Naive thymus-derived CD4-positive, alpha-beta T cell (primary cell): ENCODE data around the gene HUS1B. TPM values are rescaled to one million over a fixed set of nuclear protein-coding genes. Genes with fewer than 3 reads are reported as not detected.

ENCODE experiments used
- ATAC-seq: fragments of 150-1000 bp; cut with Tn5 transposase; 2 replicates; pipeline ENCODE4 v1.10.0; 2021; ENCODE audit warnings: mild to moderate bottlenecking, moderate library complexity
- CTCF ChIA-PET: fragments of 350-600 bp; sonication (Branson Sonifier 250); formaldehyde crosslinking; loops from one replicate; lab custom pipeline; 2021; ENCODE audit warnings: antibody characterized with exemption; lab: Charles Lee
- POLR2A ChIA-PET: fragments of 350-600 bp; sonication (Branson Sonifier 250); formaldehyde crosslinking; loops from one replicate; lab custom pipeline; 2021; ENCODE audit warnings: antibody characterized with exemption, inconsistent platforms; lab: Charles Lee
- DNase-seq, 9 donors: peaks; one replicate each; pipeline versions ENCODE4 v3.0.0 to v3.0.0-alpha.2; 2020 to 2022; ENCODE audit warnings: mixed read lengths in 1 of 9
- H3K27ac ChIP-seq: one replicate; pipeline ENCODE4 v1.7.0; 2013; ENCODE audit warnings: mild to moderate bottlenecking, low read depth, low read length, moderate library complexity
- H3K27me3 ChIP-seq, 2 donors: one replicate each; pipeline ENCODE4 v1.7.0; 2013; ENCODE audit warnings: low read length in 2 of 2, mild to moderate bottlenecking in 2 of 2, moderate library complexity in 2 of 2; ENCODE audit not compliant: control insufficient read depth in 2 of 2, insufficient read depth in 2 of 2
- H3K36me3 ChIP-seq, 3 experiments: 1 replicate in 2 of 3; 2 replicates in 1 of 3; pipeline ENCODE4 v1.7.0; 2013; ENCODE audit warnings: low read length in 3 of 3, mild to moderate bottlenecking in 3 of 3, moderate library complexity in 1 of 3; ENCODE audit not compliant: insufficient read depth in 3 of 3, control insufficient read depth in 2 of 3
- H3K4me1 ChIP-seq, 2 donors: one replicate each; pipeline ENCODE4 v1.7.0; 2013; ENCODE audit warnings: low read length in 2 of 2, mild to moderate bottlenecking in 2 of 2, moderate library complexity in 1 of 2; ENCODE audit not compliant: control insufficient read depth in 2 of 2, insufficient read depth in 2 of 2
- H3K4me3 ChIP-seq: 2 replicates; pipeline ENCODE4 v1.7.0; 2013; ENCODE audit warnings: mild to moderate bottlenecking, low read length
- H3K9me3 ChIP-seq, 3 experiments: 1 replicate in 2 of 3; 2 replicates in 1 of 3; pipeline ENCODE4 v1.7.0; 2013; ENCODE audit warnings: low read length in 3 of 3; ENCODE audit not compliant: control insufficient read depth in 2 of 3
- H3K27ac Mint-ChIP-seq, 9 donors: one replicate each; pipeline ENCODE4 v1.8.0; 2020 to 2022; ENCODE audit warnings: mixed read lengths in 9 of 9, mild to moderate bottlenecking in 8 of 9, moderate library complexity in 5 of 9, inconsistent platforms in 2 of 9
- H3K27me3 Mint-ChIP-seq, 5 donors: one replicate each; pipeline ENCODE4 v1.8.0; 2021 to 2022; ENCODE audit warnings: mixed read lengths in 5 of 5, mild to moderate bottlenecking in 1 of 5
- H3K36me3 Mint-ChIP-seq, 5 donors: one replicate each; pipeline ENCODE4 v1.8.0; 2020 to 2022; ENCODE audit warnings: mixed read lengths in 5 of 5, mild to moderate bottlenecking in 3 of 5, inconsistent platforms in 1 of 5
- H3K4me1 Mint-ChIP-seq, 7 donors: one replicate each; pipeline ENCODE4 v1.8.0; 2020 to 2022; ENCODE audit warnings: mixed read lengths in 7 of 7, mild to moderate bottlenecking in 3 of 7, inconsistent platforms in 1 of 7
- H3K4me3 Mint-ChIP-seq, 10 donors: one replicate each; pipeline ENCODE4 v1.8.0; 2020 to 2022; ENCODE audit warnings: mild to moderate bottlenecking in 10 of 10, mixed read lengths in 10 of 10, moderate library complexity in 6 of 10, inconsistent platforms in 2 of 10
- H3K9me3 Mint-ChIP-seq, 11 donors: one replicate each; pipeline ENCODE4 v1.8.0; 2020 to 2022; ENCODE audit warnings: mixed read lengths in 11 of 11, mild to moderate bottlenecking in 4 of 11, inconsistent platforms in 1 of 11, moderate library complexity in 1 of 11
- intact Hi-C, 2 donors: fragments of 100-400 bp; cut with micrococcal nuclease; formaldehyde crosslinking; loops; one replicate each; pipeline ENCODE4 v1.15.1; 2023
- polyA plus RNA-seq, 2 donors: library from polyadenylated mRNA; unstranded; fragments of 300-500 nt; fragmentation: Illumina TruSeq; gene quantifications; one replicate each; pipeline ENCODE4 v1.2.3, GENCODE V29; 2021
- total RNA-seq, 6 experiments: library from RNA in 5 of 6; stranded (reverse) in 5 of 6; gene quantifications; 1 replicate in 5 of 6; 2 replicates in 1 of 6; pipeline ENCODE4 v1.2.3 and lab custom pipeline; 2021 to 2026

The HUS1B gene
- total and polyA plus RNA-seq, 7 experiments from 2014 or later, result 1.1 to 3.5 (median 2.1) TPM

- Histone ChIP-seq H3K4me3 (no peak overlapping the region), H3K27ac (no peak overlapping the region), H3K36me3 (peaks cover 0 to 11% (median 0%) of the 10 kb centered on the region in 3 experiments), H3K9me3 (no peaks in the 10 kb centered on the region), H3K4me1 (peaks cover 12 to 23% of the 10 kb centered on the region in 2 donors), H3K27me3 (no peaks in the 10 kb centered on the region)
- intact Hi-C loops, result no loop called here
- Mint-ChIP-seq H3K27ac (peak overlapping the region in 4 of 9 donors; percentile 32 to 55 (median 39)), H3K9me3 (peaks cover 0 to 4% (median 0%) of the 10 kb centered on the region in 11 donors), H3K4me3 (no peak overlapping the region), H3K4me1 (peaks cover 42 to 68% (median 55%) of the 10 kb centered on the region in 7 donors), H3K36me3 (peaks cover 15 to 44% (median 37%) of the 10 kb centered on the region in 5 donors), H3K27me3 (no peaks in the 10 kb centered on the region)
- POLR2A ChIA-PET, result no interaction called here
- no peak for ATAC-seq
- no peak for DNase-seq
- CTCF ChIA-PET, result no interaction called here
Observed at GRCh38 chr6:658244-658643, 1.3 kb upstream of the HUS1B start.

- peak overlapping the region in 5 of 9 donors; percentile 32 to 55 (median 44) for H3K27ac Mint-ChIP-seq
- Histone ChIP-seq H3K36me3 (peaks cover 0 to 11% (median 0%) of the 10 kb centered on the region in 3 experiments), H3K9me3 (no peaks in the 10 kb centered on the region), H3K27me3 (no peaks in the 10 kb centered on the region), H3K27ac (no peak overlapping the region), H3K4me3 (no peak overlapping the region), H3K4me1 (peaks cover 7 to 23% of the 10 kb centered on the region in 2 donors)
- H3K9me3 Mint-ChIP-seq, result peaks cover 0 to 4% (median 0%) of the 10 kb centered on the region in 11 donors
- H3K36me3 Mint-ChIP-seq, result peaks cover 15 to 44% (median 37%) of the 10 kb centered on the region in 5 donors
- peaks cover 42 to 68% (median 53%) of the 10 kb centered on the region in 7 donors for H3K4me1 Mint-ChIP-seq
- POLR2A ChIA-PET, result no interaction called here
- ATAC-seq (no peak), DNase-seq (no peak)
- H3K27me3 Mint-ChIP-seq, result no peaks in the 10 kb centered on the region
- intact Hi-C loops, result no loop called here
- CTCF ChIA-PET, result no interaction called here
- H3K4me3 Mint-ChIP-seq, result no peak overlapping the region
Observed at GRCh38 chr6:657743-658142, 843 bp upstream of the HUS1B start.

- Mint-ChIP-seq H3K4me3 (no peak overlapping the region), H3K9me3 (peaks cover 0 to 4% (median 0%) of the 10 kb centered on the region in 11 donors), H3K27ac (no peak overlapping the region), H3K27me3 (no peaks in the 10 kb centered on the region), H3K36me3 (peaks cover 15 to 43% (median 39%) of the 10 kb centered on the region in 5 donors), H3K4me1 (peaks cover 10 to 48% (median 22%) of the 10 kb centered on the region in 7 donors)
- Histone ChIP-seq H3K27ac (no peak overlapping the region), H3K4me1 (no peaks in the 10 kb centered on the region), H3K9me3 (no peaks in the 10 kb centered on the region), H3K36me3 (peaks cover 0 to 11% (median 0%) of the 10 kb centered on the region in 3 experiments), H3K27me3 (no peaks in the 10 kb centered on the region), H3K4me3 (no peak overlapping the region)
- no peak for ATAC-seq
- ChIA-PET POLR2A (interaction anchor here (0.9 kb wide), 1 partner anchor 8 kb away, joined by 7 read pairs; no protein-coding TSS in a partner anchor), CTCF (no interaction called here)
- DNase-seq, result no peak
- intact Hi-C loops, result no loop called here
Observed at GRCh38 chr6:654136-654535, 2.8 kb downstream of the HUS1B start.

- CTCF ChIA-PET, result no interaction called here
- Histone ChIP-seq H3K36me3 (peaks cover 0 to 11% (median 0%) of the 10 kb centered on the region in 3 experiments), H3K4me1 (no peaks in the 10 kb centered on the region), H3K27ac (no peak overlapping the region), H3K4me3 (no peak overlapping the region), H3K9me3 (no peaks in the 10 kb centered on the region), H3K27me3 (no peaks in the 10 kb centered on the region)
- intact Hi-C loops, result no loop called here
- Mint-ChIP-seq H3K9me3 (peaks cover 0 to 4% (median 0%) of the 10 kb centered on the region in 11 donors), H3K4me3 (no peak overlapping the region), H3K36me3 (peaks cover 11 to 36% (median 30%) of the 10 kb centered on the region in 5 donors), H3K27ac (no peak overlapping the region), H3K4me1 (peaks cover 6 to 48% (median 15%) of the 10 kb centered on the region in 7 donors), H3K27me3 (no peaks in the 10 kb centered on the region)
- POLR2A ChIA-PET, result no interaction called here
- no peak for DNase-seq
- ATAC-seq, result no peak
Observed at GRCh38 chr6:652865-653264, 4.0 kb downstream of the HUS1B start.

GRCh38 chr6:650098-650497 lies 6.8 kb downstream of the HUS1B start:
- H3K27me3 ChIP-seq, result no peaks in the 10 kb centered on the region
- no peaks in the 10 kb centered on the region for H3K36me3 ChIP-seq
- POLR2A ChIA-PET, result no interaction called here
- peaks cover 0 to 10% of the 10 kb centered on the region in 2 donors for H3K4me1 ChIP-seq
- ATAC-seq (no peak), DNase-seq (no peak)
- Mint-ChIP-seq H3K36me3 (peaks cover 5 to 26% (median 15%) of the 10 kb centered on the region in 5 donors), H3K27me3 (no peaks in the 10 kb centered on the region), H3K27ac (no peak overlapping the region), H3K4me3 (no peak overlapping the region), H3K9me3 (peaks cover 0 to 4% (median 0%) of the 10 kb centered on the region in 11 donors), H3K4me1 (peaks cover 13 to 62% (median 35%) of the 10 kb centered on the region in 7 donors)
- no peak overlapping the region for H3K27ac ChIP-seq
- CTCF ChIA-PET, result no interaction called here
- H3K9me3 ChIP-seq, result no peaks in the 10 kb centered on the region
- no peak overlapping the region for H3K4me3 ChIP-seq
- intact Hi-C loops, result no loop called here

- no peak for DNase-seq
- ChIA-PET CTCF (no interaction called here), POLR2A (no interaction called here)
- Mint-ChIP-seq H3K4me1 (peaks cover 9 to 63% (median 47%) of the 10 kb centered on the region in 7 donors), H3K4me3 (no peak overlapping the region), H3K27ac (no peak overlapping the region), H3K9me3 (peaks cover 0 to 7% (median 0%) of the 10 kb centered on the region in 11 donors), H3K36me3 (peaks cover 6 to 22% (median 14%) of the 10 kb centered on the region in 5 donors), H3K27me3 (no peaks in the 10 kb centered on the region)
- no peak for ATAC-seq
- Histone ChIP-seq H3K27me3 (no peaks in the 10 kb centered on the region), H3K27ac (no peak overlapping the region), H3K36me3 (no peaks in the 10 kb centered on the region), H3K9me3 (no peaks in the 10 kb centered on the region), H3K4me3 (no peak overlapping the region), H3K4me1 (peaks cover 0 to 10% of the 10 kb centered on the region in 2 donors)
- intact Hi-C loops, result loop anchor here in 1 of 2 donors (5.0 kb wide), 1 partner anchor 49 kb away; the partner anchor contains the start of gene EXOC2
Observed at GRCh38 chr6:642805-643204, 14.1 kb downstream of the HUS1B start.
